BJ (cell line): Measurements from ENCODE around the gene ELMO3. TPM values are rescaled to one million over a fixed set of nuclear protein-coding genes. Genes with fewer than 3 reads are reported as not detected.

ENCODE experiments used
- CTCF ChIA-PET: fragments of 350-600 bp; formaldehyde crosslinking; extraction: SDS; loops from one replicate; lab custom pipeline; 2021; ENCODE audit warnings: antibody characterized with exemption, inconsistent platforms; lab: Yijun Ruan, JAX
- POLR2A ChIA-PET: fragments of 300-600 bp; sonication (Branson Sonifier 250); formaldehyde crosslinking; extraction: SDS; loops from one replicate; lab custom pipeline; 2021; ENCODE audit warnings: antibody characterized with exemption; lab: Charles Lee
- DNase-seq: peaks from one replicate; pipeline ENCODE4 v3.0.0-alpha.2; 2011; ENCODE audit warnings: low read depth
- H3K27me3 ChIP-seq: 2 replicates; pipeline ENCODE4 v1.6.0; 2011; ENCODE audit warnings: low read length; ENCODE audit not compliant: control insufficient read depth, insufficient read depth
- H3K36me3 ChIP-seq: 2 replicates; pipeline ENCODE4 v1.5.1; 2011; ENCODE audit warnings: low read length; ENCODE audit not compliant: control insufficient read depth, insufficient read depth
- H3K4me3 ChIP-seq: 2 replicates; pipeline ENCODE4 v1.5.1; 2011; ENCODE audit warnings: low read depth, mild to moderate bottlenecking, control low read depth, low read length
- polyA plus RNA-seq: library from polyadenylated mRNA; depleted of rRNA; stranded (reverse); fragments of >200 nt; gene quantifications from 2 replicates; pipeline ENCODE4 v1.2.3, GENCODE V29; 2011
- TF ChIP-seq, protein P1 (sequence below): IDR thresholded peaks from 2 replicates; pipeline ENCODE4 v1.5.1; 2011; ENCODE audit warnings: low read depth, mild to moderate bottlenecking, control low read depth, inconsistent platforms, low read length, moderate library complexity; ENCODE audit not compliant: insufficient read depth

Gene ELMO3
- polyA plus RNA-seq, 1 experiment: 0.97 TPM

DNA sequence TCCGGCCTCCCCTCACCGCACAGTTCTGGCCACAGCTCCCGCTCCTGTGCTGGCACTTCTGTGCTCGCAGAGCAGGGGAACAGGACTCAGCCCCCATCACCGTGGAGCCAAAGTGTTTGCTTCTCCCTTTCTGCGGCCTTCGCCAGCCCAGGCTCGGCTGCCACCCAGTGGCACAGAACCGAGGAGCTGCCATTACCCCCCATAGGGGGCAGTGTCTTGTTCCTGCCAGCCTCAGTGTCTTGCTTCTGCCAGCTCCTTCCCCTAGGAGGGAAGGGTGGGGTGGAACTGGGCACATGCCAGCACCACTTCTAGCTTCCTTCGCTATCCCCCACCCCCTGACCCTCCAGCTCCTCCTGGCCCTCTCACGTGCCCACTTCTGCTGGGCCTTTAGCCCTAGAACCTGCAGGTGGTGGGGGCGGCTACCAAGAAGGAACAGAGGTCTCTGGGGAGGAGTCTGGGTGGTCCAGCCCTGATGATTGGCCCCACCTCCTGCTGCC lies 645 bp upstream of the ELMO3 start:
- no peak for DNase-seq
- POLR2A ChIA-PET: no interaction called here
- TF ChIP-seq, protein P1, sequence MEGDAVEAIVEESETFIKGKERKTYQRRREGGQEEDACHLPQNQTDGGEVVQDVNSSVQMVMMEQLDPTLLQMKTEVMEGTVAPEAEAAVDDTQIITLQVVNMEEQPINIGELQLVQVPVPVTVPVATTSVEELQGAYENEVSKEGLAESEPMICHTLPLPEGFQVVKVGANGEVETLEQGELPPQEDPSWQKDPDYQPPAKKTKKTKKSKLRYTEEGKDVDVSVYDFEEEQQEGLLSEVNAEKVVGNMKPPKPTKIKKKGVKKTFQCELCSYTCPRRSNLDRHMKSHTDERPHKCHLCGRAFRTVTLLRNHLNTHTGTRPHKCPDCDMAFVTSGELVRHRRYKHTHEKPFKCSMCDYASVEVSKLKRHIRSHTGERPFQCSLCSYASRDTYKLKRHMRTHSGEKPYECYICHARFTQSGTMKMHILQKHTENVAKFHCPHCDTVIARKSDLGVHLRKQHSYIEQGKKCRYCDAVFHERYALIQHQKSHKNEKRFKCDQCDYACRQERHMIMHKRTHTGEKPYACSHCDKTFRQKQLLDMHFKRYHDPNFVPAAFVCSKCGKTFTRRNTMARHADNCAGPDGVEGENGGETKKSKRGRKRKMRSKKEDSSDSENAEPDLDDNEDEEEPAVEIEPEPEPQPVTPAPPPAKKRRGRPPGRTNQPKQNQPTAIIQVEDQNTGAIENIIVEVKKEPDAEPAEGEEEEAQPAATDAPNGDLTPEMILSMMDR: peak; percentile 71
- Histone ChIP-seq H3K36me3 (peaks cover 40% of the 10 kb centered on the region), H3K4me3 (no peak overlapping the region), H3K27me3 (no peaks in the 10 kb centered on the region)
- CTCF ChIA-PET: interaction anchor here (0.8 to 2.9 kb wide), 14 partner anchors 10 to 244 kb away, joined by 3 to 10 read pairs (median 4); partner anchors contain the start of gene FHOD1

DNA sequence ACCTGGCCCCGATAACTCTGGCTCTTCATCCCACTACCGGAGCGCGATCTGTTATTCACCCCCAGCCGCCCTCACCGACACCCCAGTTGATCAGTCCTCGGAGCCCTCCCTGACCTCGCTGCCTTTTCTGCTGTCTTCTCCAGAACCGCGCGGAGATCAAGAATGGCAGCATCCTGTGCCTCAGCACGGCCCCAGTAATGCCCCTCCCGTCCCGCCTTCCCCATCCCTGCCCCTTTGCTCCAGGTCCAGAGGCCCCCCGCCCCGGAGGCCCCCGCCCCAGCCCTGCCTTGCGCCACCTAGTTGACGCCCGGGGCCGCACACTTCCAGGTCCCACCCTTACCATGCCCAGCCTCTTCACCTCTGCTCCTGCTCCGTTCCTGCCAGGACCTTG lies 872 bp downstream of the ELMO3 start:
- ChIA-PET POLR2A (no interaction called here), CTCF (interaction anchor here (1.0 to 2.7 kb wide), 2 partner anchors 9 to 45 kb away, joined by 3 to 10 read pairs; no protein-coding TSS in a partner anchor)
- Histone ChIP-seq H3K4me3 (no peak overlapping the region), H3K36me3 (peaks cover 41% of the 10 kb centered on the region), H3K27me3 (no peaks in the 10 kb centered on the region)
- no peak for DNase-seq
- TF ChIP-seq, protein P1: no peak

DNA sequence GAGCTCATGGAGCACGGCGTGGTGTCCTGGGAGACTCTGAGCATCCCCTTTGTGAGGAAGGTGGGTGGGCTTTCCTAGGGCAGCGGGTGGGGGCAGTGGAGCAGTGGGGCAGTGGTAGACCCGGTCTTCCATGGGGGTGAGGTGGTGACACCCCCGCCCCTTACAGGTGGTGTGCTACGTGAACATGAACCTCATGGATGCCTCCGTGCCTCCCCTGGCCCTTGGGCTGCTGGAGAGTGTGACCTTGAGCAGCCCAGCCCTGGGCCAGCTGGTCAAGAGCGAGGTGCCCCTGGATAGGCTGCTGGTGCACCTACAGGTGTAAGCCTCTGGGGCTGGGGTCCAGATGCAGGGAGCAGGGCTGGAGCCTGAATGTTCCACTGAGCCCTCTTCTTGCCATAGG lies 1.6 kb downstream of the ELMO3 start:
- no peaks in the 10 kb centered on the region for H3K27me3 ChIP-seq
- peaks cover 38% of the 10 kb centered on the region for H3K36me3 ChIP-seq
- no peak for DNase-seq
- TF ChIP-seq, protein P1: no peak
- ChIA-PET CTCF (interaction anchor here (0.7 to 1.0 kb wide), 2 partner anchors 44 to 1108 kb away, joined by 3 read pairs; no protein-coding TSS in a partner anchor), POLR2A (no interaction called here)
- H3K4me3 ChIP-seq: no peak overlapping the region

DNA sequence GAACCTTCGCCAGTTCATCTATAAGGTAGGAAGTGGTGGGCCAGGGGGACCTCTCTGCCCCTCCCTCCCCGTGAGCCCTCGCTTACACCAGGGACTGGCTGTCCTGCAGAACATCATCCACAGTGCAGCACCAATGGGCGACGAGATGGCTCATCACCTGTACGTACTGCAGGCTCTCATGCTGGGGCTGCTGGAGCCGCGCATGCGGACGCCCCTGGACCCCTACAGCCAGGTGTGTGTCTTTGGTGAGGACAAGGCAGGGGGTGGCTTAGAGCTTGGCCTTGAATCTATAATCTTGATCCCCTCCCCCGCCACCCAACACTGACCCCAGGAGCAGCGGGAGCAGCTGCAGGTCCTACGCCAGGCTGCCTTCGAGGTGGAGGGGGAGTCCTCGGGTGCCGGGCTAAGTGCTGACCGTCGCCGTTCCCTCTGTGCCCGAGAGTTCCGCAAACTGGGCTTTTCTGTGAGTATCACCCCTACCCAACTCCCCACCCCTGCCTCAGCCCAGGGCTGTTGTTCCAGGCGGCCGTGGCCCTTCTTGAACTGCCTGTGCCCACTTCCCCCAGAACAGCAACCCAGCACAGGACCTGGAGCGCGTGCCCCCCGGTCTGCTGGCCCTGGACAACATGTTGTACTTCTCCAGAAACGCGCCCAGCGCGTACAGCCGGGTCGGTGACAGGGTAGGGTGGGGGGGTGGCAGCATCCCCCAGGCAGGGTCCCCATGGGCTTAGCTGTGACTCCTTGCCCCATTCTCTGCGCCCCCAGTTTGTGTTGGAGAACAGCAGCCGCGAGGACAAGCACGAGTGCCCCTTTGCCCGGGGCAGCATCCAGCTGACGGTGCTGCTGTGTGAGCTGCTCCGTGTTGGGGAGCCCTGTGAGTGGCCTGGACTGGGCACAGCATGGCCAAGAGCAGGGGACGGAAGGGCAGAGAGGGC lies 2.7 kb downstream of the ELMO3 start:
- Histone ChIP-seq H3K36me3 (peaks cover 29% of the 10 kb centered on the region), H3K27me3 (no peaks in the 10 kb centered on the region), H3K4me3 (no peak overlapping the region)
- TF ChIP-seq, protein P1: no peak
- DNase-seq: no peak
- ChIA-PET POLR2A (no interaction called here), CTCF (no interaction called here)

DNA sequence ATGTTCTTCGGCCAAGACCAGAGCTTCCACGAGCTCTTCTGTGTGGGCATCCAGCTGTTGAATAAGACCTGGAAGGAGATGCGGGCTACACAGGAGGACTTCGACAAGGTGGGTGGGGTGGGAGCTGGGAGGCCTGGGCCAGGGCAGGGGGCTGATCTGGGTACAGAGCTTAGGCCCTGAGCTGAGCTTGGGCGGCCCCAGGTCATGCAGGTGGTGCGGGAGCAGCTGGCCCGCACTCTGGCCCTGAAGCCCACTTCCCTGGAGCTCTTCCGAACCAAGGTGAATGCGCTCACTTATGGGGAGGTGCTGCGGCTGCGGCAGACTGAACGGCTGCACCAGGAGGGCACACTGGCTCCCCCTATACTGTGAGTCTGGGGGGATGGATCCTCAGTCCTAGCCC lies 3.5 kb downstream of the ELMO3 start:
- Histone ChIP-seq H3K27me3 (no peaks in the 10 kb centered on the region), H3K36me3 (peaks cover 23% of the 10 kb centered on the region), H3K4me3 (no peak overlapping the region)
- DNase-seq: no peak
- ChIA-PET POLR2A (no interaction called here), CTCF (no interaction called here)
- TF ChIP-seq, protein P1: no peak
